ENCODE measurements around the gene P2RY11. TPM values are rescaled to one million over a fixed set of nuclear protein-coding genes. Genes with fewer than 3 reads are reported as not detected.

P2RY11 gene
- total and polyA plus RNA-seq, 2 experiments from 2014 or later = 2.7 to 6.1 TPM

GRCh38 chr19:10084803-10085202 lies 26.7 kb upstream of the P2RY11 start:
- Histone ChIP-seq H2AFZ (no peak overlapping the region), H3K27me3 (no peaks in the 10 kb centered on the region), H4K20me1 (ENCODE audit: insufficient read depth, poor library complexity, severe bottlenecking) (no peaks in the 10 kb centered on the region), H3K4me3 (no peak overlapping the region), H3K4me2 (no peak overlapping the region), H3K27ac (no peak overlapping the region), H3K79me2 (peaks cover 3% of the 10 kb centered on the region), H3K4me1 (ENCODE audit: insufficient read depth) (no peaks in the 10 kb centered on the region), H3K9me3 (ENCODE audit: low read depth) (no peaks in the 10 kb centered on the region), H3K9me2 (replicated peaks; ENCODE audit: insufficient read depth) (no peaks in the 10 kb centered on the region), H3K36me3 (replicated peaks; ENCODE audit: insufficient read depth, low read depth) (no peaks in the 10 kb centered on the region)
- 89% methylated on average over 3 of the region's 3 CpGs for WGBS (ENCODE audit: low lambda C conversion rate, missing lambda C conversion rate)
- DNase-seq (ENCODE audit: low spot score) = no peak
- TF ChIP-seq EZH2 (IDR thresholded peaks at IDR 0.05; ENCODE audit: borderline replicate concordance) (no peak), EZH2phosphoT487 (IDR thresholded peaks at IDR 0.05; ENCODE audit: low read depth, severe bottlenecking, unreplicated experiment) (no peak)
- TF ChIP-seq, protein P1, sequence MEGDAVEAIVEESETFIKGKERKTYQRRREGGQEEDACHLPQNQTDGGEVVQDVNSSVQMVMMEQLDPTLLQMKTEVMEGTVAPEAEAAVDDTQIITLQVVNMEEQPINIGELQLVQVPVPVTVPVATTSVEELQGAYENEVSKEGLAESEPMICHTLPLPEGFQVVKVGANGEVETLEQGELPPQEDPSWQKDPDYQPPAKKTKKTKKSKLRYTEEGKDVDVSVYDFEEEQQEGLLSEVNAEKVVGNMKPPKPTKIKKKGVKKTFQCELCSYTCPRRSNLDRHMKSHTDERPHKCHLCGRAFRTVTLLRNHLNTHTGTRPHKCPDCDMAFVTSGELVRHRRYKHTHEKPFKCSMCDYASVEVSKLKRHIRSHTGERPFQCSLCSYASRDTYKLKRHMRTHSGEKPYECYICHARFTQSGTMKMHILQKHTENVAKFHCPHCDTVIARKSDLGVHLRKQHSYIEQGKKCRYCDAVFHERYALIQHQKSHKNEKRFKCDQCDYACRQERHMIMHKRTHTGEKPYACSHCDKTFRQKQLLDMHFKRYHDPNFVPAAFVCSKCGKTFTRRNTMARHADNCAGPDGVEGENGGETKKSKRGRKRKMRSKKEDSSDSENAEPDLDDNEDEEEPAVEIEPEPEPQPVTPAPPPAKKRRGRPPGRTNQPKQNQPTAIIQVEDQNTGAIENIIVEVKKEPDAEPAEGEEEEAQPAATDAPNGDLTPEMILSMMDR (IDR thresholded peaks at IDR 0.05; ENCODE audit: poor library complexity) = no peak

DNA sequence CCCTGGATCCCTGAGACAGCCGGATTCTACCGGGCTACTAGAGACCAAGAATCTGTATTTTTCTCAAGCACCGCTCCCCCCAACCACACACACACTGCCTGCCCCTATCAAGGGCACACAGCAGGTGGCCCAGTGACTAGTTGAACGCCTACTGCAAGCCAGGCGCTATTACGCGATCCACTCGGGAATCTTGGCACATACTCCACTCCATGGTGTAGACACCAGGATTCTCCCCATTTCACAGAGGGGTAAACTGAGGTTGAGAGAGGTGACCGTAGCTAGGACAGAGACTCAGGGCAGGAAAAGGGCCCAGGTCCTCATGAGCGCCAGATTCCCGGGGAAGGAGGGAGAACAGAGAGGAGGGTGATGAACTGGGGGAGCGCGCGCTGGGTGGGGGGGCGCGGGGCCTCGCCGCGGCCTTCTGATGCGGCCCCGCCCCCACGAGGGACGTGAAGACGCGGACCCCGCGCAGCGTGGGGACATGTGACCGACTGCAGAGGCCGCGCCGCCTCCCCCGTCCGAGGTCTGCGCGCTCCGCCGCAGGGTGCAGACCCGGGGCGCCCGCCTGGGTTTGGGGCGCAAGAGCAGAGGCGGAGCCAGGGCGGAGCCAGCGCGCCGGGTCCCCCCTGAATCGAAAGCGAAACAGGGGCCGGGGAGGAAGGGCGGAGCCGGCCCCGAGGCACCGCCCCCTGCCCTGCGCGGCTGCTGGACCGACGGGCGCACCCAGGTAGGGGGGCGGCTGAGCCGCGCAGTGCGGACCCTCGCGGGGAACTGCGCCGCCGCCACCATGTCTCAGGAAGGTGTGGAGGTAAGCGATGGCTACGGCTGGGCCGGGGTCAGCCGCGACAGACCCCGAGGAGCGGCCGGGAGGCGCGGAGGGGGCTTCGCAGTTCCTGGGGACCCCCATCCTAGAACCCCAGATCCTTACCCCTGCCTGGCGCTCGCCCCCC lies 25.6 kb upstream of the P2RY11 start, which contains the start of gene SHFL:
Gene SHFL (plus strand): TSS at position 677 of the 950 bp plus-strand sequence. CDS start 111 bp downstream, at position 788.
- peak within 1 kb of the TSS; percentile 89 for H3K4me3 ChIP-seq
- H3K27me3 ChIP-seq = no peaks in the 10 kb centered on the region
- peak; percentile 91 for DNase-seq (ENCODE audit: low spot score)
- H3K9me2 ChIP-seq (replicated peaks; ENCODE audit: insufficient read depth) = no peaks in the 10 kb centered on the region
- peaks cover 3% of the 10 kb centered on the region for H3K79me2 ChIP-seq
- H2AFZ ChIP-seq = peak within 1 kb of the TSS; percentile 93
- WGBS (ENCODE audit: low lambda C conversion rate, missing lambda C conversion rate) = 10% methylated on average over 38 of the region's 81 CpGs
- H4K20me1 ChIP-seq (ENCODE audit: insufficient read depth, poor library complexity, severe bottlenecking) = no peaks in the 10 kb centered on the region
- H3K27ac ChIP-seq = peak within 1 kb of the TSS; percentile 64
- TF ChIP-seq, protein P1 (IDR thresholded peaks at IDR 0.05; ENCODE audit: poor library complexity) = no peak
- no peak for TF ChIP-seq EZH2 (IDR thresholded peaks at IDR 0.05; ENCODE audit: borderline replicate concordance)
- no peak for TF ChIP-seq EZH2phosphoT487 (IDR thresholded peaks at IDR 0.05; ENCODE audit: low read depth, severe bottlenecking, unreplicated experiment)
- H3K36me3 ChIP-seq (replicated peaks; ENCODE audit: insufficient read depth, low read depth) = no peaks in the 10 kb centered on the region
- no peaks in the 10 kb centered on the region for H3K9me3 ChIP-seq (ENCODE audit: low read depth)
- no peaks in the 10 kb centered on the region for H3K4me1 ChIP-seq (ENCODE audit: insufficient read depth)
- H3K4me2 ChIP-seq = peak within 1 kb of the TSS; percentile 99

DNA sequence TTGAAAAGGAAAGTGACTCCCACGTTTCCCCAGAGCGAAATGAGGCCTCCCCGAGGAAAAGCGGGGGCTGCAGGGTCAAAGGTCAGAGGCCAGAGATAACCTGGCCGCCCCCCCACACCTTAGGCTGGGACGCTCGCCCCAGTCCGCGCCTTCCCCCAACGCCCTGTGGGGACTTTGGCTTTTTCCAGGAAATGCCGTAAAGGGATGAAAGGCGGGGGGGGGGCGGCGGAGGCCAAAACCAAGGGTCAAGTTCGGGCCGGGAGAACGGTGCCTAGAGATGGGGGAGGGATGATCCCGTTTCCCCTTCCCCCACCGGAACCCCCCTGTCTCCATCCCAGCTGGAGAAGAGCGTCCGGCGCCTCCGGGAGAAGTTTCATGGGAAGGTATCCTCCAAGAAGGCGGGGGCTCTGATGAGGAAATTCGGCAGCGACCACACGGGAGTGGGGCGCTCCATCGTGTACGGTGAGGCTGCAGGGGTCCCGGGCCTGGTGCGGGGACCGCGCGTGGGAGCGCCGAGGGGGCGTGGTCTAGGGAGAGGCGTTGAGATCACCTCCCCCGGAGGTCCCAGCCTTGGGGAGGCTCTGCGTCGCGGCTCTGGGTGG lies 24.8 kb upstream of the P2RY11 start:
- TF ChIP-seq EZH2phosphoT487 (IDR thresholded peaks at IDR 0.05; ENCODE audit: low read depth, severe bottlenecking, unreplicated experiment) = no peak
- TF ChIP-seq, protein P1 (IDR thresholded peaks at IDR 0.05; ENCODE audit: poor library complexity) = no peak
- no peak for TF ChIP-seq EZH2 (IDR thresholded peaks at IDR 0.05; ENCODE audit: borderline replicate concordance)
- Histone ChIP-seq H3K4me1 (ENCODE audit: insufficient read depth) (no peaks in the 10 kb centered on the region), H3K27ac (peak overlapping the region; percentile 64), H2AFZ (peak overlapping the region; percentile 93), H3K4me3 (peak overlapping the region; percentile 89), H3K9me2 (replicated peaks; ENCODE audit: insufficient read depth) (no peaks in the 10 kb centered on the region), H3K27me3 (no peaks in the 10 kb centered on the region), H3K9me3 (ENCODE audit: low read depth) (no peaks in the 10 kb centered on the region), H3K36me3 (replicated peaks; ENCODE audit: insufficient read depth, low read depth) (no peaks in the 10 kb centered on the region), H3K4me2 (peak overlapping the region; percentile 99), H4K20me1 (ENCODE audit: insufficient read depth, poor library complexity, severe bottlenecking) (no peaks in the 10 kb centered on the region), H3K79me2 (peaks cover 3% of the 10 kb centered on the region)
- 7% methylated on average over 27 of the region's 43 CpGs for whole genome bisulfite sequencing (ENCODE audit: low lambda C conversion rate, missing lambda C conversion rate)
- peak; percentile 48 for DNase-seq (ENCODE audit: low spot score)
